ENCODE data around the gene HBZ.

GRCh38 chr16:165539-166374 lies 13.3 kb downstream of the HBZ start, which contains the start of gene HBM:
- TF ChIP-seq CTCF (IDR thresholded peaks at IDR 0.05) (no peak), POLR2AphosphoS5 (IDR thresholded peaks at IDR 0.05; ENCODE audit: low read depth, low read length) (no peak), REST (IDR thresholded peaks at IDR 0.05; ENCODE audit: insufficient read depth in 1 of 2, low read depth in 2 of 2, low read length in 1 of 2) (no peak), SIN3A (IDR thresholded peaks at IDR 0.05; ENCODE audit: borderline replicate concordance, insufficient read depth, low read depth, low read length) (no peak)

Data from Panc1 (cell line).